Prostate gland (tissue), 2 donors: ENCODE measurements around the gene MAGI3.
A peak's percentile ranks its signal among the peaks of the same experiment; 100 is the strongest.

Experiments used
- POLR2A ChIP-seq: fragments of 450-650 bp; IDR thresholded peaks from one replicate; pipeline ENCODE4 v1.6.1; 2016; ENCODE audit warnings: antibody characterized with exemption, mild to moderate bottlenecking
- TF ChIP-seq, protein P1 (sequence below), 4 experiments: fragments of 200-600 bp in 2 of 4; fragments of 450-650 bp in 2 of 4; sonication (generic) in 2 of 4; IDR thresholded peaks; 1 replicate in 3 of 4; 2 replicates in 1 of 4; pipeline ENCODE4 v1.5.1; 2016 to 2019; ENCODE audit warnings: antibody characterized with exemption in 4 of 4, mild to moderate bottlenecking in 2 of 4, moderate library complexity in 2 of 4

DNA sequence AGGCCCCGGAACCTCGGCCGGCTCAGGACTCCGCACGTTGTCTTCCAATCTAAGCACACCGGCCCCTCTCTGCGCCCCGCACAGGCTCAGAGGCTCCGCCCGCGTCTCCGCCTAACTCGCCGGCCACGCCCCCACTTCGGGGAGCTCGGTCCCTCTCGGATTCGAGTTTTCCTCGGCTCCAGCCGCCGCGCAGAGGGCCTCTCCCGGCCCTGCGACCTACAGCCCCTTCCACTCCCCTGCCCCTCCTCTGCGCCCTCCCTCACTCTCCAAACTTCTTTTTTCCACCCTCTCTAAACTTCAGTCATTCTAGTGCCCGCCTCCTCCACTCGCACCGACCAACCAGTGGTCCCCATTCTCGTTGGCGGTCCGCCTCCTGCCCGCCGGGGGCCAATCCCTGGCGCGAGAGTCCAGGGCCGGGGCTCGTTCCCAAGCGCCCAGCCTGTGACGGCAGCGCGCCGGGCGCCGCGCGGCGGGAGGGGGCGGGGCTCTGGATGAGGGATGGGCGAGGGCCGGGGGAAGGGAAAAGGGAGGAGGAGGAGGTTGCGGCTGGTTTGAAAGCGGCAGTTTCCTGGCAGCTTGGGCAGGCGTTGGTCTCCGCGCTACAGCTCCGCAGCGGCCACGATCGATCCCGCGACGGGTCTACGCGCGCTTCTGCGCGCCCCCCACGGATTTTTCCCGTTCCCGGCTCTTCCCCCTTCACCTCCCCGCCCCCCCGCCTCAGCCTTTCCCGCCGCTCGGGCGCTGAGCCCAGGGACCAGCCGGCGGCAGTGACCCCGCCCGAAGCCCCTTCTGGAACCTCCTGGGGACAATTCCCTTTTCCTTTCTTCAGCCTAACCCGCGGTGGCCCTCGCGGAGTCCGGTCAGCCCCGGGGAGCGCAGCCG is at the start of gene MAGI3:
- TF ChIP-seq, protein P1, sequence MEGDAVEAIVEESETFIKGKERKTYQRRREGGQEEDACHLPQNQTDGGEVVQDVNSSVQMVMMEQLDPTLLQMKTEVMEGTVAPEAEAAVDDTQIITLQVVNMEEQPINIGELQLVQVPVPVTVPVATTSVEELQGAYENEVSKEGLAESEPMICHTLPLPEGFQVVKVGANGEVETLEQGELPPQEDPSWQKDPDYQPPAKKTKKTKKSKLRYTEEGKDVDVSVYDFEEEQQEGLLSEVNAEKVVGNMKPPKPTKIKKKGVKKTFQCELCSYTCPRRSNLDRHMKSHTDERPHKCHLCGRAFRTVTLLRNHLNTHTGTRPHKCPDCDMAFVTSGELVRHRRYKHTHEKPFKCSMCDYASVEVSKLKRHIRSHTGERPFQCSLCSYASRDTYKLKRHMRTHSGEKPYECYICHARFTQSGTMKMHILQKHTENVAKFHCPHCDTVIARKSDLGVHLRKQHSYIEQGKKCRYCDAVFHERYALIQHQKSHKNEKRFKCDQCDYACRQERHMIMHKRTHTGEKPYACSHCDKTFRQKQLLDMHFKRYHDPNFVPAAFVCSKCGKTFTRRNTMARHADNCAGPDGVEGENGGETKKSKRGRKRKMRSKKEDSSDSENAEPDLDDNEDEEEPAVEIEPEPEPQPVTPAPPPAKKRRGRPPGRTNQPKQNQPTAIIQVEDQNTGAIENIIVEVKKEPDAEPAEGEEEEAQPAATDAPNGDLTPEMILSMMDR (IDR thresholded peaks at IDR 0.05): no peak
- peak; percentile 86 for TF ChIP-seq POLR2A
